ENCODE measurements around the gene ZMIZ1. TPM values are rescaled to one million over a fixed set of nuclear protein-coding genes. Genes with fewer than 3 reads are reported as not detected.

Gene ZMIZ1
- total RNA-seq, 1 experiment from 2014 or later = 34.2 TPM

DNA sequence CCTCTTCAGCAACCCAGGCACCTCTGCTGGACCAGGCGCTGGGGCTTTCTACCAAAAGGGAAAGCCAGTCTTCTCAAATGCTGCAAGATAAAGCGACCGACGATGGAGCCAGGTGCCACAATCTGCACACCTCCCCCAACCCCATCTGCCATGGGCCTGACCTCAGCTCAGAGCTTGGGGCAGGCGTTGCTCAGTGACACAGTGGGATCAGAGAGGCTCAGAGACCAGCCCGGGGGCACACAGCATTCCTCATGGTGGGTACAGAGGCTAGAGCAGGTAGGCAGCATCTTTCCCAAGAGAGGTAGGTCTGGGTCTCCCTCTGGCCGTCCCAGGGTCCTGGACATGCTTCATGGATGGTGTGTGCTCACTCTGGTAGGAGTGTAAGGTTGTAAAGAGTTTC, 56.3 kb downstream of the ZMIZ1 start:
- TF ChIP-seq TCF7L2 (IDR thresholded peaks at IDR 0.05; ENCODE audit: low read depth, low read length) = no peak
- no peak for TF ChIP-seq SIN3A (IDR thresholded peaks at IDR 0.05; ENCODE audit: borderline replicate concordance, insufficient read depth, low read depth, low read length)
- TF ChIP-seq, protein P1, sequence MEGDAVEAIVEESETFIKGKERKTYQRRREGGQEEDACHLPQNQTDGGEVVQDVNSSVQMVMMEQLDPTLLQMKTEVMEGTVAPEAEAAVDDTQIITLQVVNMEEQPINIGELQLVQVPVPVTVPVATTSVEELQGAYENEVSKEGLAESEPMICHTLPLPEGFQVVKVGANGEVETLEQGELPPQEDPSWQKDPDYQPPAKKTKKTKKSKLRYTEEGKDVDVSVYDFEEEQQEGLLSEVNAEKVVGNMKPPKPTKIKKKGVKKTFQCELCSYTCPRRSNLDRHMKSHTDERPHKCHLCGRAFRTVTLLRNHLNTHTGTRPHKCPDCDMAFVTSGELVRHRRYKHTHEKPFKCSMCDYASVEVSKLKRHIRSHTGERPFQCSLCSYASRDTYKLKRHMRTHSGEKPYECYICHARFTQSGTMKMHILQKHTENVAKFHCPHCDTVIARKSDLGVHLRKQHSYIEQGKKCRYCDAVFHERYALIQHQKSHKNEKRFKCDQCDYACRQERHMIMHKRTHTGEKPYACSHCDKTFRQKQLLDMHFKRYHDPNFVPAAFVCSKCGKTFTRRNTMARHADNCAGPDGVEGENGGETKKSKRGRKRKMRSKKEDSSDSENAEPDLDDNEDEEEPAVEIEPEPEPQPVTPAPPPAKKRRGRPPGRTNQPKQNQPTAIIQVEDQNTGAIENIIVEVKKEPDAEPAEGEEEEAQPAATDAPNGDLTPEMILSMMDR (IDR thresholded peaks at IDR 0.05) = no peak
- no peak for TF ChIP-seq POLR2AphosphoS5 (IDR thresholded peaks at IDR 0.05; ENCODE audit: low read depth, low read length)
- TF ChIP-seq, protein P2, sequence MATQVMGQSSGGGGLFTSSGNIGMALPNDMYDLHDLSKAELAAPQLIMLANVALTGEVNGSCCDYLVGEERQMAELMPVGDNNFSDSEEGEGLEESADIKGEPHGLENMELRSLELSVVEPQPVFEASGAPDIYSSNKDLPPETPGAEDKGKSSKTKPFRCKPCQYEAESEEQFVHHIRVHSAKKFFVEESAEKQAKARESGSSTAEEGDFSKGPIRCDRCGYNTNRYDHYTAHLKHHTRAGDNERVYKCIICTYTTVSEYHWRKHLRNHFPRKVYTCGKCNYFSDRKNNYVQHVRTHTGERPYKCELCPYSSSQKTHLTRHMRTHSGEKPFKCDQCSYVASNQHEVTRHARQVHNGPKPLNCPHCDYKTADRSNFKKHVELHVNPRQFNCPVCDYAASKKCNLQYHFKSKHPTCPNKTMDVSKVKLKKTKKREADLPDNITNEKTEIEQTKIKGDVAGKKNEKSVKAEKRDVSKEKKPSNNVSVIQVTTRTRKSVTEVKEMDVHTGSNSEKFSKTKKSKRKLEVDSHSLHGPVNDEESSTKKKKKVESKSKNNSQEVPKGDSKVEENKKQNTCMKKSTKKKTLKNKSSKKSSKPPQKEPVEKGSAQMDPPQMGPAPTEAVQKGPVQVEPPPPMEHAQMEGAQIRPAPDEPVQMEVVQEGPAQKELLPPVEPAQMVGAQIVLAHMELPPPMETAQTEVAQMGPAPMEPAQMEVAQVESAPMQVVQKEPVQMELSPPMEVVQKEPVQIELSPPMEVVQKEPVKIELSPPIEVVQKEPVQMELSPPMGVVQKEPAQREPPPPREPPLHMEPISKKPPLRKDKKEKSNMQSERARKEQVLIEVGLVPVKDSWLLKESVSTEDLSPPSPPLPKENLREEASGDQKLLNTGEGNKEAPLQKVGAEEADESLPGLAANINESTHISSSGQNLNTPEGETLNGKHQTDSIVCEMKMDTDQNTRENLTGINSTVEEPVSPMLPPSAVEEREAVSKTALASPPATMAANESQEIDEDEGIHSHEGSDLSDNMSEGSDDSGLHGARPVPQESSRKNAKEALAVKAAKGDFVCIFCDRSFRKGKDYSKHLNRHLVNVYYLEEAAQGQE (IDR thresholded peaks at IDR 0.05; ENCODE audit: insufficient read depth in 1 of 2, low read depth in 2 of 2, low read length in 1 of 2) = no peak
- Histone ChIP-seq H3K27ac (ENCODE audit: low read length) (no peak overlapping the region; the same call in 1 of the 2 replicates), H3K4me1 (ENCODE audit: control insufficient read depth, insufficient read depth, low read length) (peaks cover 60% of the 10 kb centered on the region), H3K27me3 (ENCODE audit: control insufficient read depth, insufficient read depth, low read length) (no peaks in the 10 kb centered on the region), H3K4me3 (ENCODE audit: low read depth in 2 of 2, low read length in 2 of 2) (no peak overlapping the region), H3K36me3 (ENCODE audit: control insufficient read depth, insufficient read depth, low read length) (no peaks in the 10 kb centered on the region), H3K9me3 (ENCODE audit: control insufficient read depth, insufficient read depth, low read depth, low read length) (no peaks in the 10 kb centered on the region)
- in situ Hi-C loops (cut with HindIII; ENCODE audit: low pct_unique_long_range_greater_than_20kb, low sequenced_read_pairs) = no loop called here
- ChIA-PET POLR2A (interaction anchor here (0.7 kb wide), 1 partner anchor 163 kb away, joined by 3 read pairs; no protein-coding TSS in a partner anchor), CTCF (no interaction called here)
- intact Hi-C loops (cut with micrococcal nuclease; ENCODE audit: unreplicated experiment) = no loop called here
- DNase-seq (ENCODE audit: low read depth, low spot score) (no peak), ATAC-seq (no peak)
- BruUV-seq (replicated peaks) = no TSS peak

DNA sequence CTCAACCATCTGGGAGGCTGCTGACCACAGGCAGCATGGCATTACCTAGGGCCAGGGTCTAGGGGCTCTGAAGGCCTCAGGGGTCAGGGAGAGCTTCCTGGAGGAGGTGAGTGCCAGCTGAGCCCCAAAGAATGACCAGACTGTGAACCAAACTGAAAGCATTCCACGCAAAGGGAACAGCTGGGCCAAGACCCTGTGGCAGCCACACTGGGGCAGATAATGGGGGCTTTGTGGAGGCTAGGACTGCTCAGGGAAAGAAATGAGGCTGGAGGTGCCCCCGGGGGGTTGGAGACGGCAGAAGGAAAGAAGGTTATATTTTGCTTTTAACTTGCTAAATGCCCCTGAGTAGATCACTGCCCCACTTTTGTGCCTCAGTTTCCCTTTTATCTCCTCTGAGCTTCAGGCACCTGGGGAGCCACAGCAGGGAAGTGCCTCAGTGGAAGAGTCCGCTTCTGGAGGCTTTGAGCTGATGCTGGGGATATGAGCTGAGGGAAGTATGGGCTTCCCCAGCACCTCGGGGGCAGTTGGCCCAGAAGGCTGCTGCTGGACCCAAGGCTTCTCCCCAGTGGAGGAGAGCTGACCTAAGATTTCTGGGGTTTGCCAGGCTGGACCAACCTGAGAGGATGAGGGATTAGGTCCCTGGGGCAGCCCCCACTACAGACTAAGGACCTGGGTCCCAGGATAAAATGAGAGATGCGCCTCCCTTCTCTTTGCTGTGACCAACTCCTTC, 57.8 kb downstream of the ZMIZ1 start:
- DNase-seq (ENCODE audit: low read depth, low spot score) (no peak), ATAC-seq (no peak)
- POLR2A ChIA-PET = no interaction called here
- TF ChIP-seq POLR2AphosphoS5 (IDR thresholded peaks at IDR 0.05; ENCODE audit: low read depth, low read length) = no peak
- no peak for TF ChIP-seq TCF7L2 (IDR thresholded peaks at IDR 0.05; ENCODE audit: low read depth, low read length)
- TF ChIP-seq, protein P1 (IDR thresholded peaks at IDR 0.05) = no peak
- no peak for TF ChIP-seq SIN3A (IDR thresholded peaks at IDR 0.05; ENCODE audit: borderline replicate concordance, insufficient read depth, low read depth, low read length)
- TF ChIP-seq, protein P2 (IDR thresholded peaks at IDR 0.05; ENCODE audit: insufficient read depth in 1 of 2, low read depth in 2 of 2, low read length in 1 of 2) = no peak
- H3K4me3 ChIP-seq (ENCODE audit: low read depth in 2 of 2, low read length in 2 of 2) = no peak overlapping the region
- CTCF ChIA-PET = interaction anchor here (0.7 to 2.2 kb wide), 2 partner anchors 55 to 69 kb away, joined by 7 to 8 read pairs; no protein-coding TSS in a partner anchor
- in situ Hi-C loops (cut with HindIII; ENCODE audit: low pct_unique_long_range_greater_than_20kb, low sequenced_read_pairs) (no loop called here), intact Hi-C loops (cut with micrococcal nuclease; ENCODE audit: unreplicated experiment) (no loop called here)
- no peaks in the 10 kb centered on the region for H3K36me3 ChIP-seq (ENCODE audit: control insufficient read depth, insufficient read depth, low read length)
- peaks cover 72% of the 10 kb centered on the region for H3K4me1 ChIP-seq (ENCODE audit: control insufficient read depth, insufficient read depth, low read length)
- BruUV-seq (replicated peaks) = no TSS peak
- no peaks in the 10 kb centered on the region for H3K27me3 ChIP-seq (ENCODE audit: control insufficient read depth, insufficient read depth, low read length)
- no peaks in the 10 kb centered on the region for H3K9me3 ChIP-seq (ENCODE audit: control insufficient read depth, insufficient read depth, low read depth, low read length)
- H3K27ac ChIP-seq (ENCODE audit: low read length) = peak overlapping the region; percentile 57
